C4-2B (cell line): ENCODE measurements around the gene FOXD3.

ENCODE experiments used
- CTCF ChIP-seq: fragments of 450-650 bp; conservative IDR thresholded peaks from 2 replicates; pipeline ENCODE4 v1.5.1; 2017; ENCODE audit warnings: mild to moderate bottlenecking
- ZFX ChIP-seq: fragments of 450-650 bp; IDR thresholded peaks from 2 replicates; pipeline ENCODE4 v1.6.1; 2017

- no peak for TF ChIP-seq CTCF
- TF ChIP-seq ZFX: no peak
These were observed 4.6 kb upstream of the FOXD3 start for GRCh38 chr1:63317817-63318152.
